Activated CD4-positive, alpha-beta T cell treated with anti-CD3 and anti-CD28 coated beads, Interleukin-2, amount 50 U/mL, for 4 hours (primary cell): Measurements from ENCODE around the gene MRPS27.

Experiments
- DNase-seq, 2 experiments: peaks; one replicate each; pipeline ENCODE4 v3.0.0-alpha.2; 2020

Gene MRPS27

DNA sequence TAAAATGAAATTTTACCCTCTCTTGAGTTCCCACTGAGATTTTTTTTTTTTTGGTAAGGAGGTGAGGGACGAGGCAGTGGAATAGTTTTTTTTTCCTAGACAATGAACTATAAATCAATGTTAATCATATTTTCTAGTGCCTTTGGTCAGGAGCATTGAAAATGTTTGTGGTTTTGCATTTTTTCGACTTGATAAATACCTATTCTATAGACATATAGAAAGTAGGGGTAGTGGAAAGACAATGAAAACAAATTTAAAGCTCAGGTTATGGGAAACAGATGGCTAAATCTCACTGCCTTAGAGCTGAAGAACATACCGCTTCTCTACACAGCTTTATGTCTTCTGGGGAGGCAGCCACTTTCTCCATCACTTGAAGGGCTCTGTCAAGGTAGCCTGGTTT, 94.3 kb downstream of the MRPS27 start:
- no peak for DNase-seq

DNA sequence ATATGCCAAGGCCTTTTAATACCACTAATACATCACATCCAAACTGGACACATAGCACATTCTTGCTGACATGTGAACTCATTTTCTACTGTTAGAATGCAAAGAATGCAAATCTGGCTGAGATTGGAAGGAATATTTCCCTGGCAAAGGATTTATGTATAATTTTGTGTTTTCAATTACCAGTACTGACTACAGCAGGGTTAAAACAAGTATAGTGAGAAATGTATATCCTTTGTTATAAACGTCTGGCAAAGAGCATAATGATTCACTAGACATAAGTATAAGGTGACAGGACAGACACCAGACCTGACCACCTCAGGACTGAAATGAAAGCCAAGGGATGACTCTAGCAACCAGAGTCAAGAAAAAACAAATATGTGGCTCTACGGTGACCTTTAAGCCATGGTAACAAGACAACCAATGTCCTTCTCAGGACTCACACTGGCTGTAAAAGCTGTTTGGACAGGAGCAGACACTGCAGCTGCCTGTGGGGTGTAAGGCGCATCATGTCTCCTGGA, 95.0 kb downstream of the MRPS27 start:
- no peak for DNase-seq

DNA sequence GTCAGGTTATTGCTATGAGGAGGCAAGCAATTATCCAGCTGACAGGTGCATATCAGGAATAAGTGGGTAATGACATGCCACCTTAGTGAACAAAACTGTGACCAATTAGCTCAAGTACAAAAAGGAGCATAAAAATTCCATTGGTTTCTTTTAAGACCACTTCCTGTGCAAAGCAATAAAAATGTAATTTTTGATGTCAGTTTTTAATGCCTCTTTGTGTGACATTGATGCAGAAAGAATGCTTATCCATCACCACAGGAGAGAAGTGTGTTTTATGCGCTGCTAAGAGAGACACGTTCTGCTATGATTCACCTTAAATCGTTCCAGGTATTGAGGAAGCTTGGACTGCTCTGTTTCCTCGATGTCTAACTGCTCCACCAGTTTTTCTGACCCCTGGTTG, 96.7 kb downstream of the MRPS27 start:
- no peak for DNase-seq

DNA sequence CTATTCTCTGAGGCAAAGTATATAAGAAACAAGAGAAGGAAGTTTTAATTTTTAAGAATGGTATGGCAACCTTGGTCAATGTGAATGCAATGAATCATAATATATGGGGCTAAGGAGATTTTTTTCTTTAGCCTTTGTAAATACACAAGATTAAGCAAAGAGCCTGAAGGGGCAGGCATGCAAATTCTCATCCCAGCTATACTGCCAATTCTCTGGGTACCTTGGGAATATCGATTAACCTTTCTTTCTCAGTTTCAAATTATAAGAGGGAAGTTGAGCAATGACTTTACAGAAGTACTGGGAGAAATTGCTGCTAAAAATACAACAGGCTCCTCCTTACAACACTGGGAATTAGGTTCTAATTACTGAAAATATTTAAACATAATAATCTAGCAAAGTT, 97.5 kb downstream of the MRPS27 start:
- DNase-seq = no peak

DNA sequence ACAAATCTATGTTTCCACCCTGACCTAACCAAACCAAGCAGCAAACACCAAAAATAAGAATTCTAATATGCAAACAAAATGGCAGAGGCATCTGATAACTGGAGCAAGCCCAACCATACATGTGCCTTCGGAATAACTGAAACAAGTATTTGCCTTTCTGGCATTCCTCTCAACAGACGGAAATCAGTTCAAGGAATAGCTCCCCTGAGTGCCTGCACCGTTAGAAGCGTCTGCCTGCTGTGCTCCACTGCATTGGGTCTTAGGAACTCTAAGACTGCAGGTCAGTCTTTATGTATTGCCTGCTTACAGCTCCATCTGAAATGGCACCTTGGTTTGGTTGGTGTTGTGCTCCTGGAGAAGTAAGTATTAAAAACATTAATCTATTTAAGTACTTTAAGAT, 98.5 kb downstream of the MRPS27 start:
- DNase-seq = no peak

- DNase-seq = no peak
Observed at GRCh38 chr5:72221099-72221498, 98.9 kb downstream of the MRPS27 start.

- no peak for DNase-seq
Observed at GRCh38 chr5:72216756-72217155, 103.3 kb downstream of the MRPS27 start.

DNA sequence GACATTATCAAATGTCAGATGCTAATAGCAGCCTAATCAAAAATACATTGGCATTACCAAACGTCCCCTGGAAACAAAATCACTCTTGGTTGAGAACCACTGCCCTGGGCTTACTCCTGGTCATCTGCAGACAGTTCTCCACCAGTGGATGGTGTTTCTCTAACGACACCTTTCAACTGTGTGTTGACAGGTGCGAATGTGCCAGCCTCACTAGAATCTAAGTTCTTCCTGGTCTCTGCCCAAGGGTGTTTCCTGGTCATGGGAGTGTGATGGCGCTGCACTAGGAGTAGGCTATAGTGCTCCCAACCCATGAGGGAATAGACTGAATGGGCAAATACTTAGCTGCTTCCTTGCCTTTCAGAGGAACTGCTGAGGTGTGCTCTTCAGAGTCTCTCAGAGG, 105.9 kb downstream of the MRPS27 start:
- no peak for DNase-seq

DNA sequence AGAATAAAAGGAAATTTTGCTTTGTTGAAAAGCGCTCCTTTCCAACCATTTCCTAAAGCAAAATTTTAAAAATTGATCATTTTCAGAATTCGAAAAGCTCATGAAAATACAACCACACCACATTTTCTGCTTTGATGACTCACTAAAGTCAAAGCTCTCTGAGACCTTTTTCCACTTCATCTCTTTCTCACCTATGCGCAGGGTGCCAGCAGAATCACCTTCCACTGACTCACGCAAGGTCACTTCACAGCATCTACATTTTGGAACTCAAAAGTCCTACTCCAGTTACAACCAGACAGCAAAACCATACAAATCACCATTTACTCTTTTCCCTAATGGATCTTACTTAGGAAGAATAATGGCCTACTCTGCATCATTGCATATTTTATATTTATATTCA, 106.6 kb downstream of the MRPS27 start:
- DNase-seq = no peak

GRCh38 chr5:72212171-72212570, 107.9 kb downstream of the MRPS27 start:
- DNase-seq = no peak

DNA sequence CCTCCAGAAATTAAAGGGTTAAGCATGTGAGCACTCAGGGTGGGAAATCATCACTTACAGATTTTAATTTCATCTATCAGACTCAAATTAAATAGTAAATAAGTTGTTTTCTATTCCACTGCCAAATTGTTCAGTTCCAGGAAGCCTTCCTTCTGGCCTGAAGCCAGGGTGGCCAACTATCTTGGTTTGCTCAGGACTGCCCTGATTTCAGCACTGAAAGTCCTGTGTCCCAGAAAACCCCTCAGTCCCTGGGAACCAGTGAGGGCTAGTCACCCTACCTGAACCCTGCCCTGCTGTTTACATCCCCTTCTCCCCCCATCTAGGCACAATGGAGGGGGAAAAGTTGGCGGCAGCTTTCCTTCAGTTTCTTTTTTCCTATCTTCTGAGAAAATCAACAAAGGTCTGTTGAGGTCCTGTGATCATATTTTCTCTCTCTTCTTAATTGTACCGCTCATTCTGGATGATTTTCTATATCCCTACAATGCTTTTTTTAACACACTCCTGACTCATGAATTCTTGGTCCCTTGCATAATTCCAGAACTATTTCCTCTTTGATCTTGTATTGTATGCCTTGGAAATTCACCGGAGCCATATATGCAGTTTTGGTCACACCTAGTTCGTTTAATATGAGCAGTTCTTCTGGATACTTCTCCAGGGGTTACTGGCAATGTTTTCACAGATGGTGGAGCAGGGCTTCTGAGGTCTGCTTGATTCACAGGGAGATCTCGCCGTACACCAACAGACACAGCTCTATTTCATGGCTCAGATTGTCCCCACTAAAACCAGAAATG, 109.0 kb downstream of the MRPS27 start:
- no peak for DNase-seq

- no peak for DNase-seq
Observed at GRCh38 chr5:72209147-72210115, 110.6 kb downstream of the MRPS27 start.

GRCh38 chr5:72208324-72208926, 111.6 kb downstream of the MRPS27 start:
- no peak for DNase-seq

DNA sequence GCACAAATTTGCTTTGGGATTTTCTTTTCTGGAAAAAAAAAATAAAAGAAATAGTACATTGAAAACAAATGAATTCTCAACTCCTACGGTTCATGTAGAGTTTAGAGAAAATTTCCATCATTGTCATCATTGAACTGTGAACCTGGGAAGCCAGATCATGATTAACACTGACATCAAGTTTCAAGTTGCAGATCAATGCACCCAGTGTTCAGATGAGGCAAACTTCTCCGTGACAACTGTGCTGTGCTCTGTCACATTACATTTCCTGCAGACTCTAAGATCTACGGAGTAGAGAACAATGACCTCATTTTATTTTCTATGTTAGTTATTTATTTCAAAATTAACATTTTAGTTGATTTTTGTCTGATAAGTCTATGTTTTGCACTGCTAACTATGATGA, 113.0 kb downstream of the MRPS27 start:
- no peak for DNase-seq

DNA sequence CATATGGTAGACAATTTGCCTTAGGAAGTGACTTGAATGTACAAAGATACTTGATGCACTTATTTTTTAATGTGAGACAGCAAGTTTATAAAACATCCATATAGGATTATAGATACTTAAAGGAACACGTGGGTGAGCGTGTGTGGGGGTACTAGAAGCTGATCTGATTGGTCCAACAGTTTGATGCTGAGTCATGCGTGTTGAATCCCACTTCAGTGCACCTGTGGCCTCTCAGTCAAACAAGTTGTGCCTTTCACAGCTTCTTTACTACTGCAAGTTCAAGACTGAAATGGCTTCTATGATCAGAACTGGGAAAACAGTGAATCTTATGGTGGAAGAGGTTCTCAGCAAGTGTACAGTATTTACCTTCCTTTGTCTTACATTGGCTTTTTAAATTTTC, 113.9 kb downstream of the MRPS27 start:
- no peak for DNase-seq

DNA sequence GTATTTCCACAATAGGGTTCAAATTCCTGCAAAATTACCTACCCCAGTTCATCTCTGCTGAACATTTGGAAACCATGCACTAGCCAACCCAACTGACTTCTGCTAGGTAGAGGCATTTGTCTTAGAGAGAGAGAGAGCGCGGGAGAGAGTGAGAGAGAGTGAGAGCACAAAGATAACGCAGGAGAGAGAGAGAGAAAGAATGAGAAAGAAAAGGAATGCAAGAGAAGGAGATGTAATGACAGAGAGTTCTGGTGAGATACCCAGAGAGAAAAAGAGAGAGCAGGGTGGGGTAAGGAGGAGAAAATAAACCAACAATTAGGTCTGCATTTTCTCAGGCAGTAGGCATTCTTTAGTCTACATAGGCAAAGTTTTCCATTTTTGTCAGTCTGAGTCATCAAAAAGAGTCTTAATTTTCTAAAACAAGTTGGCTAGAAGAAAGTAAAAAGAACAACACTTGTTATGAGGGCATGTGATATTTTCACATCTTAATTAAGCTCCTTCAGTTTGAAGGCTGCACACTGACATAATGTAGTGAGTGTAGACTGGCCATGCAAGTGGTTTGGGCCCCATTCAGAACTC, 114.5 kb downstream of the MRPS27 start:
- DNase-seq = no peak

DNA sequence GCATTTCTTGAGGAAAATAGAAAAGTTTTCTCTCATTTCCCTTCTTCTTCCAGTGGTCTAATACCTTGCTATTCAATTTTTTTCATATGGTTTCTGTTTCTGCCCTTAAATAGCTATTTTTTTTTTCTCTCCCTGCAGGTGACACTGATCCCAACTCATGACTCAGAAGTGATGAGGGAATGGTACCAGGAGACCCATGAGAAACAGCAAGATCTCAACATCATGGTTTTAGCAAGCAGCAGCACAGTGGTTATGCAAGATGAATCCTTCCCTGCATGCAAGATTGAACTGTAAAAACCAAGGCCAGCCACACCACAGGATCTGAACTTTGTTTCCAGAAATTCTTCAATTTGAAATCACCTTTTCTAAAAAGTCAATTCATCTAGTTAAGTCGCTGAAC, 115.1 kb downstream of the MRPS27 start:
- DNase-seq = no peak

DNA sequence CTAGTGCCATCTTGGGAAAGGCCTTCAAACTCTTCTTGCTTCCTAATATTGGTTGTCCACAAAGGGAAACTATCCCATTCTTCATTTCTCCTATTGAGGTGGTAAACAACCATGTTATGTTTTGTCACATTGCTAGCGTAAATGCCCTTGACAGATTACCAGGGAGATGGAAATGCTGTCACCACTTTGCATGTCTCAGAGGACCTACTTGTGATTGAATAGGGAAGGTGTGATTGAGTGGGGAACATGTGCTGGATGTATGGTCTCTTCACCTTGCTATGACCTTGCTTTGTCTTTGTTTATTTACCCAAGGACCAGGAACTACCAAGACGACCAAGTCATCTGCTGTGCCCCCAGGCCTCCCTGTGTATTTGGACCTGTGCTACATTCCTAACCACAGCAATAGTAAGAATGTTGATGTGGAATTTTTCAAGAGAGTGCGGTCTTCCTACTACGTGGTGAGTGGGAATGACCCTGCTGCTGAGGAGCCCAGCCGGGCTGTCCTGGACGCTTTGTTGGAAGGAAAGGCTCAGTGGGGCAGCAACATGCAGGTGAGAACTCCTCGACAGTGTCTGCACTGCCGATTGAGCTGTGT, 116.7 kb downstream of the MRPS27 start:
- DNase-seq = no peak

GRCh38 chr5:72202331-72202825, 117.7 kb downstream of the MRPS27 start:
- no peak for DNase-seq

DNA sequence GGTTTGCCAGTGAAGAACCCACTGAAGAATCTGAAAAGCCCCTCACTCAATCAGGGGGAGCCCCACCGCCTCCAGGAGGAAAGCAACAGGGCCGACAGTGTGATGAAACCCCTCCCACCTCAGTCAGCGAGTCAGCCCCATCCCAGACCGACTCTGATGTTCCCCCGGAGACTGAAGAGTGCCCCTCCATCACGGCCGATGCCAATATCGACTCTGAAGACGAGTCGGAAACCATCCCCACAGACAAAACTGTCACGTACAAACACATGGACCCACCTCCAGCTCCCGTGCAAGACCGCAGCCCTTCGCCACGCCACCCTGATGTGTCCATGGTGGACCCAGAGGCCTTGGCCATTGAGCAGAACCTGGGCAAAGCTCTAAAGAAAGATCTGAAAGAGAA, 120.4 kb downstream of the MRPS27 start:
- no peak for DNase-seq

DNA sequence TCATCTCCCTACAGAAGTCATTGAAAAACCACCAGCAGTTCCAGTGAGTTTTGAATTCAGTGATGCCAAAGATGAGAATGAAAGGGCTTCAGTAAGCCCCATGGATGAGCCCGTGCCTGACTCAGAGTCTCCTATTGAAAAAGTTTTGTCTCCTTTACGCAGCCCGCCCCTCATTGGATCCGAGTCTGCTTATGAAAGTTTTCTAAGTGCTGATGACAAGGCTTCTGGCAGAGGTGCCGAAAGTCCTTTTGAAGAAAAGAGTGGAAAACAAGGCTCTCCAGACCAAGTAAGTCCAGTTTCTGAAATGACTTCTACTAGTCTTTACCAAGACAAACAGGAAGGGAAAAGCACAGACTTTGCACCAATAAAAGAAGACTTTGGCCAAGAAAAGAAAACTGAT, 122.6 kb downstream of the MRPS27 start:
- no peak for DNase-seq

- no peak for DNase-seq
Observed at GRCh38 chr5:72195581-72195980, 124.5 kb downstream of the MRPS27 start.
